CD14-positive monocyte (primary cell): ENCODE data around the gene NRIP2. TPM values are rescaled to one million over a fixed set of nuclear protein-coding genes. Genes with fewer than 3 reads are reported as not detected.
A peak's percentile ranks its signal among the peaks of the same experiment; 100 is the strongest.

Source experiments
- DNase-seq, 3 donors: peaks; one replicate each; pipeline ENCODE4 v3.0.0-alpha.2; 2011 to 2022
- H2AFZ ChIP-seq: 2 replicates; pipeline ENCODE4 v1.6.0; 2012; ENCODE audit warnings: mild to moderate bottlenecking, low read depth, low read length, inconsistent platforms; ENCODE audit not compliant: insufficient read depth, poor library complexity, severe bottlenecking
- H3K27ac ChIP-seq, 2 donors: 1 replicate in 1 of 2; 2 replicates in 1 of 2; pipeline ENCODE4 v1.5.1; 2012 to 2013; ENCODE audit warnings: low read length in 2 of 2, control low read depth in 1 of 2, inconsistent platforms in 1 of 2, low read depth in 1 of 2, mild to moderate bottlenecking in 1 of 2
- H3K27me3 ChIP-seq, 2 donors: one replicate each; pipeline versions ENCODE4 v1.6.0 to v1.6.1; 2011 to 2013; ENCODE audit warnings: low read length in 2 of 2; ENCODE audit not compliant: control insufficient read depth in 2 of 2, insufficient read depth in 2 of 2
- H3K36me3 ChIP-seq, 2 donors: replicated peaks in 1 of 2; 1 replicate in 1 of 2; 2 replicates in 1 of 2; pipeline versions ENCODE4 v1.5.1 to v1.6.1; 2012 to 2013; ENCODE audit warnings: low read length in 2 of 2, control low read depth in 1 of 2, inconsistent platforms in 1 of 2, mild to moderate bottlenecking in 1 of 2; ENCODE audit not compliant: insufficient read depth in 2 of 2, control insufficient read depth in 1 of 2
- H3K4me1 ChIP-seq, 2 donors: 1 replicate in 1 of 2; 2 replicates in 1 of 2; pipeline versions ENCODE4 v1.5.1 to v1.6.1; 2012 to 2013; ENCODE audit warnings: low read length in 2 of 2, control low read depth in 1 of 2, inconsistent platforms in 1 of 2, mild to moderate bottlenecking in 1 of 2, moderate library complexity in 1 of 2; ENCODE audit not compliant: insufficient read depth in 2 of 2, control insufficient read depth in 1 of 2
- H3K4me2 ChIP-seq: replicated peaks from 2 replicates; pipeline ENCODE3; 2012; ENCODE audit warnings: low read length, moderate library complexity, mild to moderate bottlenecking; ENCODE audit not compliant: poor library complexity, severe bottlenecking; ENCODE audit errors: extremely low read depth
- H3K4me3 ChIP-seq, 3 experiments: fragments of 200-600 bp in 1 of 3; sonication (generic) in 1 of 3; replicated peaks in 1 of 3; 1 replicate in 2 of 3; 2 replicates in 1 of 3; pipeline ENCODE4 v1.5.1; 2011 to 2013; ENCODE audit warnings: low read length in 3 of 3, mild to moderate bottlenecking in 3 of 3, control low read depth in 2 of 3, low read depth in 2 of 3, inconsistent platforms in 1 of 3, moderate library complexity in 1 of 3
- H3K79me2 ChIP-seq: 2 replicates; pipeline ENCODE4 v1.6.0; 2012; ENCODE audit warnings: mild to moderate bottlenecking, control low read depth, inconsistent platforms, low read length, moderate library complexity; ENCODE audit not compliant: insufficient read depth
- H3K9ac ChIP-seq: 2 replicates; pipeline ENCODE4 v1.6.0; 2017; ENCODE audit warnings: low read length, mild to moderate bottlenecking; ENCODE audit not compliant: insufficient read depth, poor library complexity, severe bottlenecking
- H3K9me3 ChIP-seq, 2 donors: replicated peaks in 1 of 2; 1 replicate in 1 of 2; 2 replicates in 1 of 2; pipeline versions ENCODE4 v1.5.1 to v1.6.1; 2012 to 2013; ENCODE audit warnings: low read length in 2 of 2, control low read depth in 1 of 2; ENCODE audit not compliant: control insufficient read depth in 1 of 2, insufficient read depth in 1 of 2
- H4K20me1 ChIP-seq: 2 replicates; pipeline ENCODE4 v1.6.0; 2012; ENCODE audit warnings: mild to moderate bottlenecking, low read length, control low read depth, moderate library complexity; ENCODE audit not compliant: insufficient read depth
- H3K27ac Mint-ChIP-seq, 7 donors: one replicate each; pipeline ENCODE4 v1.8.0; 2020; ENCODE audit warnings: mild to moderate bottlenecking in 7 of 7, mixed read lengths in 7 of 7, moderate library complexity in 6 of 7, inconsistent platforms in 2 of 7
- H3K27me3 Mint-ChIP-seq, 3 donors: one replicate each; pipeline ENCODE4 v1.8.0; 2021 to 2022; ENCODE audit warnings: low read depth in 3 of 3, mild to moderate bottlenecking in 3 of 3, mixed read lengths in 3 of 3, moderate library complexity in 3 of 3, inconsistent platforms in 1 of 3
- H3K36me3 Mint-ChIP-seq, 2 donors: one replicate each; pipeline ENCODE4 v1.8.0; 2020; ENCODE audit warnings: mixed read lengths in 2 of 2, inconsistent platforms in 1 of 2, mild to moderate bottlenecking in 1 of 2
- H3K4me1 Mint-ChIP-seq: one replicate; pipeline ENCODE4 v1.8.0; 2020; ENCODE audit warnings: mild to moderate bottlenecking, mixed read lengths
- H3K4me3 Mint-ChIP-seq, 2 donors: one replicate each; pipeline ENCODE4 v1.8.0; 2020; ENCODE audit warnings: mild to moderate bottlenecking in 2 of 2, mixed read lengths in 2 of 2, moderate library complexity in 1 of 2
- H3K9me3 Mint-ChIP-seq, 7 donors: one replicate each; pipeline ENCODE4 v1.8.0; 2020 to 2022; ENCODE audit warnings: mixed read lengths in 7 of 7, mild to moderate bottlenecking in 6 of 7, moderate library complexity in 6 of 7, inconsistent platforms in 2 of 7
- CTCF ChIP-seq: fragments of 200-600 bp; IDR thresholded peaks from one replicate; pipeline ENCODE4 v1.8.0; 2022; ENCODE audit warnings: antibody characterized with exemption, mild to moderate bottlenecking
- WGBS: methylation state at CpG from one replicate; pipeline ENCODE4 v1.1.5; 2013; ENCODE audit warnings: missing lambda C conversion rate; ENCODE audit not compliant: insufficient coverage; 5-methylcytosine and 5-hydroxymethylcytosine counted together
- intact Hi-C, 2 donors: fragments of 100-400 bp; cut with micrococcal nuclease; formaldehyde crosslinking; loops; one replicate each; pipeline versions ENCODE4 v1.15.0 to v1.15.1; 2023
- polyA plus RNA-seq, 3 donors: library from polyadenylated mRNA; depleted of rRNA in 1 of 3; unstranded in 2 of 3; stranded (reverse) in 1 of 3; fragments of 300-500 nt in 2 of 3; fragments of >200 nt in 1 of 3; fragmentation: Illumina TruSeq in 2 of 3; gene quantifications; 1 replicate in 2 of 3; 2 replicates in 1 of 3; pipeline ENCODE4 v1.2.3, GENCODE V29; 2012 to 2021

NRIP2 gene
- polyA plus RNA-seq, 3 donors, result 0.19 to 0.24 TPM; not detected in 1

GRCh38 chr12:2844786-2845185 is 10.0 kb upstream of the NRIP2 start:
- H4K20me1 ChIP-seq, result no peaks in the 10 kb centered on the region
- intact Hi-C loops, result no loop called here
- H3K27me3 Mint-ChIP-seq, result no peaks in the 10 kb centered on the region
- peaks cover 18 to 21% of the 10 kb centered on the region in 2 donors for H3K36me3 ChIP-seq
- no peaks in the 10 kb centered on the region for H3K9me3 Mint-ChIP-seq
- peaks cover 1% of the 10 kb centered on the region for H3K4me1 Mint-ChIP-seq
- no peak for DNase-seq
- no peaks in the 10 kb centered on the region for H3K79me2 ChIP-seq
- no peak overlapping the region for H2AFZ ChIP-seq
- no peak for TF ChIP-seq CTCF
- no peaks in the 10 kb centered on the region for H3K4me1 ChIP-seq
- H3K9me3 ChIP-seq, result no peaks in the 10 kb centered on the region
- no peak overlapping the region for H3K4me3 ChIP-seq
- no peak overlapping the region for H3K9ac ChIP-seq
- H3K27me3 ChIP-seq, result no peaks in the 10 kb centered on the region
- peaks cover 29 to 44% of the 10 kb centered on the region in 2 donors for H3K36me3 Mint-ChIP-seq
- H3K27ac Mint-ChIP-seq, result peak overlapping the region in 2 of 7 donors; percentile 11 to 32
- H3K4me2 ChIP-seq, result no peak overlapping the region
- H3K4me3 Mint-ChIP-seq, result no peak overlapping the region
- over 99% methylated on average over 8 of the region's 9 CpGs for whole genome bisulfite sequencing
- H3K27ac ChIP-seq, result no peak overlapping the region

GRCh38 chr12:2842948-2843347 is 8.1 kb upstream of the NRIP2 start:
- intact Hi-C loops, result no loop called here
- no peaks in the 10 kb centered on the region for H3K27me3 ChIP-seq
- H3K9me3 Mint-ChIP-seq, result peaks cover 0 to 2% (median 0%) of the 10 kb centered on the region in 7 donors
- DNase-seq, result no peak
- H4K20me1 ChIP-seq, result no peaks in the 10 kb centered on the region
- H3K4me3 Mint-ChIP-seq, result no peak overlapping the region
- no peaks in the 10 kb centered on the region for H3K79me2 ChIP-seq
- H3K4me3 ChIP-seq, result no peak overlapping the region
- H3K27me3 Mint-ChIP-seq, result no peaks in the 10 kb centered on the region
- no peak overlapping the region for H3K9ac ChIP-seq
- peaks cover 9% of the 10 kb centered on the region for H3K4me1 Mint-ChIP-seq
- no peak overlapping the region for H2AFZ ChIP-seq
- H3K36me3 ChIP-seq, result peaks cover 11 to 28% of the 10 kb centered on the region in 2 donors
- no peak for TF ChIP-seq CTCF
- H3K27ac Mint-ChIP-seq, result peak overlapping the region in 2 of 7 donors; percentile 53 to 64
- no peak overlapping the region for H3K4me2 ChIP-seq
- H3K27ac ChIP-seq, result no peak overlapping the region
- WGBS, result 94% methylated on average over 4 of the region's 5 CpGs
- peaks cover 33 to 57% of the 10 kb centered on the region in 2 donors for H3K36me3 Mint-ChIP-seq
- H3K9me3 ChIP-seq, result no peaks in the 10 kb centered on the region
- no peaks in the 10 kb centered on the region for H3K4me1 ChIP-seq
